ENCODE results near the gene NSUN2. TPM values are rescaled to one million over a fixed set of nuclear protein-coding genes. Genes with fewer than 3 reads are reported as not detected.

The NSUN2 gene
- 31.2 and 35.3 TPM in 2 replicates for polyA plus RNA-seq (2011; rRNA removed)
- polyA minus RNA-seq (2011; rRNA and poly(A)+ RNA removed), result 21.2 and 22.7 TPM in 2 replicates

GRCh38 chr5:6632888-6633468, at the start of gene NSUN2, which contains the start of gene SRD5A1:
TSS of gene NSUN2 (minus strand) at chr5:6633044. CDS start at chr5:6632979, 65 bp downstream.
TSS of gene SRD5A1 (plus strand) at chr5:6633440. CDS start at chr5:6633577, 137 bp downstream.
- no peaks in the 10 kb centered on the region for H3K27me3 ChIP-seq (ENCODE audit: control insufficient read depth, insufficient read depth, low read length)
- peak; percentile 46 for DNase-seq (ENCODE audit: low read depth)
- POLR2A ChIA-PET, result no interaction called here
- peaks cover 4% of the 10 kb centered on the region for H3K36me3 ChIP-seq (ENCODE audit: control insufficient read depth, insufficient read depth, low read length)
- TF ChIP-seq, protein P1, sequence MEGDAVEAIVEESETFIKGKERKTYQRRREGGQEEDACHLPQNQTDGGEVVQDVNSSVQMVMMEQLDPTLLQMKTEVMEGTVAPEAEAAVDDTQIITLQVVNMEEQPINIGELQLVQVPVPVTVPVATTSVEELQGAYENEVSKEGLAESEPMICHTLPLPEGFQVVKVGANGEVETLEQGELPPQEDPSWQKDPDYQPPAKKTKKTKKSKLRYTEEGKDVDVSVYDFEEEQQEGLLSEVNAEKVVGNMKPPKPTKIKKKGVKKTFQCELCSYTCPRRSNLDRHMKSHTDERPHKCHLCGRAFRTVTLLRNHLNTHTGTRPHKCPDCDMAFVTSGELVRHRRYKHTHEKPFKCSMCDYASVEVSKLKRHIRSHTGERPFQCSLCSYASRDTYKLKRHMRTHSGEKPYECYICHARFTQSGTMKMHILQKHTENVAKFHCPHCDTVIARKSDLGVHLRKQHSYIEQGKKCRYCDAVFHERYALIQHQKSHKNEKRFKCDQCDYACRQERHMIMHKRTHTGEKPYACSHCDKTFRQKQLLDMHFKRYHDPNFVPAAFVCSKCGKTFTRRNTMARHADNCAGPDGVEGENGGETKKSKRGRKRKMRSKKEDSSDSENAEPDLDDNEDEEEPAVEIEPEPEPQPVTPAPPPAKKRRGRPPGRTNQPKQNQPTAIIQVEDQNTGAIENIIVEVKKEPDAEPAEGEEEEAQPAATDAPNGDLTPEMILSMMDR (IDR thresholded peaks at IDR 0.05; ENCODE audit: insufficient read depth, low read depth, low read length), result no peak
- CTCF ChIA-PET, result interaction anchor here (0.8 to 1.8 kb wide), 5 partner anchors 8 to 113 kb away, joined by 3 to 6 read pairs (median 3); no protein-coding TSS in a partner anchor
- peak within 1 kb of the TSS; percentile 70 for H3K4me3 ChIP-seq (ENCODE audit: low read depth, low read length)

DNA sequence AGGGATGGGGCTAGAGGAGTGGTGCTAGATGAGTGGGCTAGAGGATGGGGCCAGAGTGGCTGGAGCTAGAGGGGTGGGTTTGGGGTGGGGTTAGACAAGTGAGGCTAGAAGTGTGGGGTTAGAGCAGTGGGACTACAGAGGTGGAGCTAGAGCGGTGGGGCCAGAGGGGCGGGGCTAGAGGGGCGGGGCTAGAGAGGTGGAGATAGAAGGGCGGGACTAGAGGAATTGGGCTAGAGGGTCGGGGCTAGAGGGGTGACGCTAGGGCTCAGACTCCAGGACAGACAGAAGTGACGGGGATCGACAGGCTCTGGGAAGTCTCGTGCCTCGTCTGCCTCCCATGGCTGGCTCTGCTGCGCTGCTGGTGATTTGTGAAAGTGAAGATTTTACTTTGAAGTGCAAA, 49.4 kb upstream of the NSUN2 start:
- DNase-seq (ENCODE audit: low read depth), result no peak
- H3K36me3 ChIP-seq (ENCODE audit: control insufficient read depth, insufficient read depth, low read length), result no peaks in the 10 kb centered on the region
- no peak overlapping the region for H3K4me3 ChIP-seq (ENCODE audit: low read depth, low read length)
- TF ChIP-seq, protein P1 (IDR thresholded peaks at IDR 0.05; ENCODE audit: insufficient read depth, low read depth, low read length), result no peak
- CTCF ChIA-PET, result no interaction called here
- H3K27me3 ChIP-seq (ENCODE audit: control insufficient read depth, insufficient read depth, low read length), result no peaks in the 10 kb centered on the region; the same call in 1 of the 2 replicates
- POLR2A ChIA-PET, result no interaction called here

DNA sequence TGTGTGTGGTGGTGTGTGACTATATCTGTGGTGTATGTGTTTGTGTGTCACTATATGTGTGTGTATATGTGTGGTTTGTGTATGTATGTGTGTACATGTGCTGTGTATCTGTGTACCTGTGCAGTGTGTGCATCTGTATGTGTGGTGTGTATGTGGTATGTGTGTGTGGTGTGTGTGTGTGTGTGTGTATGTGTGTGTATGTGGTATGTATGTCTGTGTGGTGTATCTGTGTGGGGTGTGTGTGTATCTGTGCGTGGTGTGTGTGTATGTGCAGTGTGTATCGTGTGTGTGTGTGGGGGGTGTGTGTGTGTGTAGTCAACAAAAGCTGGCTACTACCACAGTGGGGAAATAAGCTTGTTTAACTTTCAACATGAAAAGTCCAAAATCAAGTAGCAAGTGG, 48.8 kb upstream of the NSUN2 start:
- POLR2A ChIA-PET, result no interaction called here

GRCh38 chr5:6680922-6681321, 48.1 kb upstream of the NSUN2 start:
- POLR2A ChIA-PET, result no interaction called here
- Histone ChIP-seq H3K4me3 (ENCODE audit: low read depth, low read length) (no peak overlapping the region), H3K36me3 (ENCODE audit: control insufficient read depth, insufficient read depth, low read length) (no peaks in the 10 kb centered on the region), H3K27me3 (ENCODE audit: control insufficient read depth, insufficient read depth, low read length) (no peaks in the 10 kb centered on the region; the same call in 1 of the 2 replicates)
- DNase-seq (ENCODE audit: low read depth), result no peak
- CTCF ChIA-PET, result no interaction called here
- TF ChIP-seq, protein P1 (IDR thresholded peaks at IDR 0.05; ENCODE audit: insufficient read depth, low read depth, low read length), result no peak

More for the DNA sequence above, 48.8 kb upstream of the NSUN2 start:
- TF ChIP-seq, protein P1 (IDR thresholded peaks at IDR 0.05; ENCODE audit: insufficient read depth, low read depth, low read length), result no peak
- Histone ChIP-seq H3K4me3 (ENCODE audit: low read depth, low read length) (no peak overlapping the region), H3K36me3 (ENCODE audit: control insufficient read depth, insufficient read depth, low read length) (no peaks in the 10 kb centered on the region), H3K27me3 (ENCODE audit: control insufficient read depth, insufficient read depth, low read length) (no peaks in the 10 kb centered on the region; the same call in 1 of the 2 replicates)
- CTCF ChIA-PET, result no interaction called here
- no peak for DNase-seq (ENCODE audit: low read depth)

DNA sequence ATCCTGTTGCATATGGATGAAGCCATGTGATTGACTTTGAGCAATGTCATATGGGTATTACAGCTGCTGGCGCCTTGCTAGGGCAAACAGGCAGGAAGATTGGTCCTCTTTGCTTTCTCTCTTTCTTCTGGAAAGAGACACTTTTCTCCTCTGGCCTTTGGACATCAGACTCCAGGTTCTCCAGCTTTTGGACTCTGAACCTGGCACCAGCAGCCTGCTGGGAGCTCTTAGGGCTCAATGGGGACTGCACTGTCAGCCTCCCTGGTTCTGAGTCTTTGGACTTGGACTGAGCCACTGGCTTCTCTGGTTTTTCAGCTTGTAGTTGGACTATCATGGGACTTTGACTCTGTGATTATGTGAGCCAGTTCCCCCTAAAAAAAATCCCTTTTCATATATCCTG, 45.5 kb upstream of the NSUN2 start:
- Histone ChIP-seq H3K27me3 (ENCODE audit: control insufficient read depth, insufficient read depth, low read length) (no peaks in the 10 kb centered on the region), H3K4me3 (ENCODE audit: low read depth, low read length) (no peak overlapping the region), H3K36me3 (ENCODE audit: control insufficient read depth, insufficient read depth, low read length) (no peaks in the 10 kb centered on the region)
- DNase-seq (ENCODE audit: low read depth), result no peak
- TF ChIP-seq, protein P1 (IDR thresholded peaks at IDR 0.05; ENCODE audit: insufficient read depth, low read depth, low read length), result no peak
- ChIA-PET POLR2A (no interaction called here), CTCF (no interaction called here)

Measured in BJ (cell line).